Central memory CD8-positive, alpha-beta T cell (primary cell): ENCODE data around the gene PUS7.
"Not testable (repeated sequence)": the region's sequence is repeated elsewhere in the genome, so short reads cannot be mapped to it uniquely, and the experiment has no call there.

Experiments used
- ATAC-seq: fragments of 150-1000 bp; cut with Tn5 transposase; replicated peaks from 2 replicates; pipeline ENCODE4 v1.10.0; 2022; ENCODE audit warnings: mild to moderate bottlenecking, moderate FRiP score, moderate number of reproducible peaks; ENCODE audit not compliant: poor library complexity, severe bottlenecking; ENCODE audit errors: extremely low read depth
- DNase-seq, 2 donors: peaks; one replicate each; pipeline ENCODE4 v3.0.0; 2021; ENCODE audit warnings: low spot score in 2 of 2
- H3K27ac Mint-ChIP-seq: one replicate; pipeline ENCODE4 v1.8.0; 2022; ENCODE audit warnings: low read depth, mild to moderate bottlenecking, moderate library complexity, mixed read lengths
- H3K27me3 Mint-ChIP-seq: one replicate; pipeline ENCODE4 v1.8.0; 2022; ENCODE audit warnings: mixed read lengths
- H3K36me3 Mint-ChIP-seq: one replicate; pipeline ENCODE4 v1.8.0; 2022; ENCODE audit warnings: mild to moderate bottlenecking, moderate library complexity, mixed read lengths; ENCODE audit not compliant: insufficient read depth
- H3K4me1 Mint-ChIP-seq: one replicate; pipeline ENCODE4 v1.8.0; 2022; ENCODE audit warnings: mixed read lengths
- H3K4me3 Mint-ChIP-seq: one replicate; pipeline ENCODE4 v1.8.0; 2022; ENCODE audit warnings: mild to moderate bottlenecking, moderate library complexity, mixed read lengths
- H3K9me3 Mint-ChIP-seq: one replicate; pipeline ENCODE4 v1.8.0; 2022; ENCODE audit warnings: mixed read lengths

Gene PUS7

DNA sequence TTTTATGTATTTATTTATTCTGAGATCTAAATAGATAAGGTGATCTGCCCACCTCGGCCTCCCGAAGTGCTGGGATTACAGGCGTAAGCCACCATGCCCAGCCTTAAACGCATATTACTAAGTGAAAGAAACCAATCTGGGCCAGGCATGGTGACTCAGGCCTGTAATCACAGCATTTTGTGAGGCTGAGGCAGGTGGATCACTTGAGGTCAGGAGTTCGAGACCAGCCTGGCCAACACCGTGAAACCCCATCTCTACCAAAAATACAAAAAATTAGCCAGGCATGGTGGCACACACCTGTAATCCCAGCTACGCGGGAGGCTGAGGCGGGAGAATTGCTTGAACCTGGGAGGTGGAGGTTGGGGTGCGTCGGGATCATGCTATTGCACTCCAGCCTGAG, 2.4 kb upstream of the PUS7 start:
- H3K27ac Mint-ChIP-seq, ATAC-seq, H3K9me3 Mint-ChIP-seq, H3K27me3 Mint-ChIP-seq, H3K4me1 Mint-ChIP-seq, DNase-seq, H3K4me3 Mint-ChIP-seq, H3K36me3 Mint-ChIP-seq: not testable (repeated sequence)

DNA sequence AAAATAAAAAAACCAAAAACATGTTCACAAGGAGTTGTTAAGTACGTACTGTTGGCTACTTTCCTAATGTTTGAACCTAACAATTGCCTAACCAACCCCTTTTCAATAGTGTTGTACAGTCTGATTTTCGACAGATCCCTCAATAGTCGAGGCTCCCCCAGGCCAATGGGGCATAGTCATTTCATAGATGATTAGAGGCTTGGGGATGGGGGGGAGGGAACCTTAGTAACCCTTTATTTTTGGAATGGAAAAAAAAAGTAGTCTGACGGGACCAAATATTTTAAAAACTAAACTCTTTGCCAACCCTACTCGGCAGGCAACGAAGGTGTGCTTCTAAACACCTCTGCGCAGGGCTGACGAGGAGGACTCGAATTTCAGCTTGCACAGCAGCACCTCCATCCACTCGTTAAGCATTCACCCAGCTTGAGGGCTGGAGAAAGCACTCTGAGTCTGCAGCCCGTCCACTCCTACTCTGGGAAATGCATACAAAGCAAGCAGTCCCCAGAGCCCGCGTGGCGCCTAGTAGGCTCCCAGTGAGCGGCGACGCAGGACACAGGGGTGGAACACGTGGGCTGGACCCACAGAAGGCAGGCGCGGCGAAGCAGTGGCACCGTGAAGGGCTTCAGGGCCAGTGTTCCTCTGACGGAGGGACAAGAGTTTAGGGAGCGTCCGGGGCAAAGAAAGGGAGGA, 899 bp downstream of the PUS7 start:
- ATAC-seq, result peak; percentile 35
- Mint-ChIP-seq H3K27ac (peak overlapping the region; percentile 85), H3K27me3 (no peaks in the 10 kb centered on the region), H3K9me3 (no peaks in the 10 kb centered on the region), H3K4me3 (peak overlapping the region; percentile 95), H3K36me3 (peaks cover 3% of the 10 kb centered on the region), H3K4me1 (no peaks in the 10 kb centered on the region)
- DNase-seq, result no peak

DNA sequence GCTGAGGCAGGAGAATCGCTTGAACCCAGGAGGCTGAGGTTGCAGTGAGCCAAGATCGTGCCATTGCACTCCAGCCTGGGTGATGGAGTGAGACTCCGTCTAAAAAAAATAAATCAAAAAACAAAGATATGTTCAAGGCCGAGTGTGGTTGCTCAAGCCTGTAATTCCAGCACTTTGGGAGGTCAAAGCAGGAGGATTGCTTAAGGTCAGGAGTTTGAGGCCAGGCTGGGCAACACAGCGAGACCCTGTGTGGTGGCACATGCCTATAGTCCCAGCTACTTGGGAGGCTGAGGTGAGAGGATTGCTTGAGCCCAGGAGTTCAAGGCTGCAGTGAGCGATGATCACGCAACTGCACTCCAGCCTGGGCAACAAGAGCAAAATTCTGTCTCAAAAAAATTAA, 1.5 kb downstream of the PUS7 start:
- not testable (repeated sequence) for H3K9me3 Mint-ChIP-seq, H3K4me1 Mint-ChIP-seq, H3K27ac Mint-ChIP-seq, DNase-seq, H3K27me3 Mint-ChIP-seq, H3K36me3 Mint-ChIP-seq, ATAC-seq
- H3K4me3 Mint-ChIP-seq, result peak overlapping the region; percentile 95

- no peak for DNase-seq
- no peaks in the 10 kb centered on the region for H3K9me3 Mint-ChIP-seq
- ATAC-seq, result no peak
- H3K4me3 Mint-ChIP-seq, result no peak overlapping the region
- H3K27ac Mint-ChIP-seq, result no peak overlapping the region
- no peaks in the 10 kb centered on the region for H3K4me1 Mint-ChIP-seq
- H3K36me3 Mint-ChIP-seq, result peaks cover 4% of the 10 kb centered on the region
- no peaks in the 10 kb centered on the region for H3K27me3 Mint-ChIP-seq
Observed at GRCh38 chr7:105519353-105519752, 2.7 kb downstream of the PUS7 start.

DNA sequence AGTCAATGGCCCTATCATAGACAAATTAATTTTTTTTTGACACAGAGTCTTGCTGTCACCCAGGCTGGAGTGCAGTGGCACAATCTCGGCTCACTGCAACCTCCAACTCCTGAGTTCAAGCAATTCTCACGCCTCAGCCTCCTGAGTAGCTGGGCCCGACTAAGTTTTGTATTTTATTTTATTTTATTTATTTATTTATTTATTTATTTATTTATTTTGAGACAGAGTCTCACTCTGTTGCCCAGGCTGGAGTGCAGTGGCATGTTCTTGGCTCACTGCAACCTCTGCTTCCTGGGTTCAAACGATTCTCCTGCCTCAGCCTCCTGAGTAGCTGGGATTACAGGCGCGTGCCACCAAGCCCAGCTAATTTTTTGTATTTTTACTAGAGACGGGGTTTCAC, 6.5 kb downstream of the PUS7 start:
- not testable (repeated sequence) for H3K9me3 Mint-ChIP-seq, H3K27ac Mint-ChIP-seq, H3K36me3 Mint-ChIP-seq, ATAC-seq, H3K27me3 Mint-ChIP-seq, H3K4me1 Mint-ChIP-seq, DNase-seq, H3K4me3 Mint-ChIP-seq

GRCh38 chr7:105512926-105513526, 9.0 kb downstream of the PUS7 start:
- peaks cover 10% of the 10 kb centered on the region for H3K4me1 Mint-ChIP-seq
- DNase-seq, result no peak
- no peaks in the 10 kb centered on the region for H3K9me3 Mint-ChIP-seq
- H3K4me3 Mint-ChIP-seq, result no peak overlapping the region
- peaks cover 5% of the 10 kb centered on the region for H3K36me3 Mint-ChIP-seq
- H3K27ac Mint-ChIP-seq, result peak overlapping the region; percentile 70
- H3K27me3 Mint-ChIP-seq, result no peaks in the 10 kb centered on the region
- no peak for ATAC-seq

DNA sequence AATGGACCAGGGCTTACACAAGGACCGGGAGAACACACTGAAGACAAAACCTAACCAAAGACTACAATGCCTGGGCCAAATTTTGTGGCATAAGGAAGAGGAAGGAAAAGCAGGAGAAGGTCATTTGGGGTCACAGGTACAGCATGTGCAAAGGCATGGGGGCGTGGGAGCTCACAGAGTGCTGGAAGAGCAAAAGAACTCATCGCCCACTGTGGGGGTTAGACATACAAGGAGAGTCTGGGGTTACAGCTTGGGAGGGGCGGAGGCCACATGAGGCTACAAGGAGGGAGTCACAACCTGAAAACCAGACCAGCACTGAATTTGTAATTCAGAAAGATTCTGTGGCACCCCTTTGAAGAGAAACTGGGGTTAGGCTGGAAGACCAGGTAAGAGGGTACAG, 9.7 kb downstream of the PUS7 start:
- DNase-seq, result no peak
- H3K27me3 Mint-ChIP-seq, result no peaks in the 10 kb centered on the region
- H3K4me3 Mint-ChIP-seq, result no peak overlapping the region
- peaks cover 10% of the 10 kb centered on the region for H3K4me1 Mint-ChIP-seq
- no peaks in the 10 kb centered on the region for H3K9me3 Mint-ChIP-seq
- H3K36me3 Mint-ChIP-seq, result peaks cover 5% of the 10 kb centered on the region
- peak overlapping the region; percentile 70 for H3K27ac Mint-ChIP-seq
- no peak for ATAC-seq

DNA sequence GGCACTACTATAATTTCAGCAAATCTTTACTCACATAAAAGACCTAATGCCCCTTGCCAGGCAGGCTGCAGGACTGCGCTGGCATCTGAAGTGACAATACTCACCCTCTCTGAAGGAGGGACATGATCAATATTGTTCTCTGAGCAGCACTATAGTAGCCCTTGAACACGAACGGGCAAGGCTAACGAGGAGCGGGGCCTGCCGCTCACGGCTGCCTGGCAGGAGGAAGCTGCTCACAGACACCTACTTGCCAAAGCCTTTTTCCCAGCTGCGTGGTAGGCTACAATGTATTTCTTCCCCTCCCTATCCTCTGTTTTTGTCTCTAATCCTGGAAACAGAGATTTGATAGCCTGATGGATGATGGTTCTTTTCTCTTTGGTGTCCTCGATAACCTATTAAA, 19.9 kb downstream of the PUS7 start:
- no peak for DNase-seq
- Mint-ChIP-seq H3K27me3 (no peaks in the 10 kb centered on the region), H3K36me3 (peaks cover 12% of the 10 kb centered on the region), H3K4me1 (no peaks in the 10 kb centered on the region), H3K4me3 (no peak overlapping the region), H3K9me3 (no peaks in the 10 kb centered on the region), H3K27ac (no peak overlapping the region)
- no peak for ATAC-seq

DNA sequence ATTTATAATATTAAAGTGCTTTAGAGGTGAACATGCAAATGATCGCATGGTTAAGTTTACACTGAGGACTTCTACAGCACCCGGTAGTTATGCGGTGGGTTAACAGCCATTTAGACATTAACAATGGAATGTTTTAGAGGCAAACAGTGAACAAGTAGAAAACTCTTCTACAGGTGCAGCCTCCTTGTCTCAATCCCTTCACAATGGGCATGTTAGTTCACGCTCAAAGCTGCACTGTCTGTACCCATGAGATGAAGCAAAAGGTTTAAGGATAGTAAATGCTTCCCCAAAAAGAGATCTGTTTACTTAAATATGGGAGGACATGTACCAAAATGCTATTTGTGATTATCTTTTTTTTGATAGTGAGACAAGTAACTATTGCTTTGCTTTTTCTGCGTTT, 25.1 kb downstream of the PUS7 start:
- no peaks in the 10 kb centered on the region for H3K27me3 Mint-ChIP-seq
- H3K9me3 Mint-ChIP-seq, result no peaks in the 10 kb centered on the region
- DNase-seq, result no peak
- no peaks in the 10 kb centered on the region for H3K36me3 Mint-ChIP-seq
- no peak overlapping the region for H3K4me3 Mint-ChIP-seq
- ATAC-seq, result no peak
- H3K4me1 Mint-ChIP-seq, result no peaks in the 10 kb centered on the region
- no peak overlapping the region for H3K27ac Mint-ChIP-seq

DNA sequence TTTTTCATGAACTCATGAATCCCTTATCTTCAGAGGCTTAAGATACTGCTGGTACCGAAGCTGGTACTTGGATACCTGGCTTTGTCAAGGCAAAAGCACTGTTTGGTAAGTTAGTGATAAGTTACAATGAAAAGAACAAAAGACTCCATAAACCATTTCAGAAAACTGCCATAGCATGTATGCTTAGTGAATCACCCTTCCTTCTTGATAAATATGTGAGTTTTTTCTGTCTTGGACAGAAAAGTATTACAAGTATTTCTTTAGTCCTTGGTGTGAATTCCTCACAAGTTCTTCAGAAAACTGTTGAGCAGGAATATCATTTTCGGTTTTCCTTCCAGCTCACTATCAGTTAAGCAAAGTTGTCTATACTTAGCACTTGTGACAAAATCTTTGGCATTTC, 25.6 kb downstream of the PUS7 start:
- Mint-ChIP-seq H3K27ac (no peak overlapping the region), H3K27me3 (no peaks in the 10 kb centered on the region), H3K9me3 (no peaks in the 10 kb centered on the region), H3K4me3 (no peak overlapping the region), H3K4me1 (no peaks in the 10 kb centered on the region), H3K36me3 (no peaks in the 10 kb centered on the region)
- DNase-seq (no peak), ATAC-seq (no peak)

DNA sequence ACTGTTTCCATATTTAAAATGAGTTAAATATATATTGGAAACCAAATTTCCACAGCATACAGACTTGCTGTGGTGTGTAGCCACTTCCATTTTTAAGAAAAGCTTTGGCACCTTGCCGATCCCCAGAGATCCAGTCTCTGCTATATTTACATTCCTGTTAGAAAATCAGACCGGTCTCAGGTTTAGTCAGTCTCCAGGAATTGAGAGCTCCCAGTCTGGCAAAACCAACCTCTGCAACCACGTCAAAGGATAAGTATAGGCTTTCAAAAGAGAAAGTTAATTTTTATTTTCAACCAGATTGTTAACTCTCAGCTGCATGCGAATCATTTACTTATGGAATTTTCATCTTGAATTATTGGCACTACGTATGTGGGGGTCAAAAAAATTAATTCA, 28.2 kb downstream of the PUS7 start:
- DNase-seq (no peak), ATAC-seq (no peak)
- H3K36me3 Mint-ChIP-seq, result peaks cover 2% of the 10 kb centered on the region
- H3K27me3 Mint-ChIP-seq, result no peaks in the 10 kb centered on the region
- H3K4me1 Mint-ChIP-seq, result no peaks in the 10 kb centered on the region
- H3K27ac Mint-ChIP-seq, result no peak overlapping the region
- H3K4me3 Mint-ChIP-seq, result no peak overlapping the region
- no peaks in the 10 kb centered on the region for H3K9me3 Mint-ChIP-seq

DNA sequence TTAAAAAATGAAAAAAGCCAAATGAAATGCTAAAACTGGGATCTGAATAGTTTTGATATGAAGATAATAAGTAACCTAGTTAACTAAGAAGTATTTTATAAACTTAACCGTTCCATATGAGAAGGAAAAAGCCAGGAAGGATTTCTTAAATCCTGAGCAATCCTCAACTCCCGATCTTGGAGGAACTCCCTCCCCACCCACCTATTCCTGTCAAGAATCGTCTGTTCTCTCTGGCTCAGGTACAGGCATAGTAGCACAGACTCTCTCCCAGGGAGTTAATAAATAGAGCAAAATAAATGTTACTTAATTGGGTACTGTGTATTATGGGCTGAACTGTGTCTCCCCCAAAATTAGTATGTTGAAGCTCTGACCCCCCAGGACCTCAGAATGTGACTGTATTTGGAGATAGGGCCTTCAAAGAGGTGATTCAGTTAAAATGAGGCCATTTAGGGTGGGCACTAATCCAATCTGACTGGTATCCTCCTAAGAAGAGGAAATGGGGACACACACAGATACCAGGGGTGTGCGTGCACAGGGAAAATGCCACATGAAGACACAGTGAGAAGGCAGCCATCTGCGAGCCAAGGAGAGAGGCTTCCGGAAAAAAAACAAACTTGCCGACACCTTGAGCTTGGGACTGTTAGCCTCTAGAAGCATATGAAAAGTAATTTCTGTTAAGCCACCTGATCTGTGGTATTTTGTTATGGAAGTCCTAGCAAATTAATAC, 28.7 kb downstream of the PUS7 start:
- H3K4me1 Mint-ChIP-seq, result no peaks in the 10 kb centered on the region
- ATAC-seq (no peak), DNase-seq (no peak)
- H3K27me3 Mint-ChIP-seq, result no peaks in the 10 kb centered on the region
- H3K36me3 Mint-ChIP-seq, result peaks cover 2% of the 10 kb centered on the region
- no peak overlapping the region for H3K27ac Mint-ChIP-seq
- no peak overlapping the region for H3K4me3 Mint-ChIP-seq
- no peaks in the 10 kb centered on the region for H3K9me3 Mint-ChIP-seq

DNA sequence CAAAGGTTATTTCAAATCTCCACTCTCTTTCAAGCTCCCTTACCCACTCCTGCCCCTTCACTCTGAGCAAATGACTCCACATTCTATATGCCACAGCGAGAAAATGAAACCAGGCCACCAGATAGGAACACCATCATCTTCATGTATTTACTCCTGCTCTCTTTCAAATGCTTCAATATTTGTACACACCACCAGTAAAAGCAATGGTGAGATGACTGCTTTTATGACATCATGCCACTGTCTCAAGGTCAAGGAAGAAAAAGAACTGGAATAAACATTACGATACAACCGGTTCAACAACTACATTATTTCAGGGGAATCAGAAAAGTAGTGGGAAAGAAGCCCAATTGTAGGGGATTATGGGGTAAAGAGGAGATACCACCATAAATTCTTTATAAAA, 32.7 kb downstream of the PUS7 start:
- Mint-ChIP-seq H3K36me3 (peaks cover 5% of the 10 kb centered on the region), H3K27me3 (no peaks in the 10 kb centered on the region), H3K9me3 (no peaks in the 10 kb centered on the region), H3K27ac (no peak overlapping the region), H3K4me3 (no peak overlapping the region), H3K4me1 (peaks cover 5% of the 10 kb centered on the region)
- no peak for ATAC-seq
- no peak for DNase-seq
